ENCODE data around the gene EBF4.
"Not testable (repeated sequence)": the region's sequence is repeated elsewhere in the genome, so short reads cannot be mapped to it uniquely, and the experiment has no call there.

Gene EBF4

DNA sequence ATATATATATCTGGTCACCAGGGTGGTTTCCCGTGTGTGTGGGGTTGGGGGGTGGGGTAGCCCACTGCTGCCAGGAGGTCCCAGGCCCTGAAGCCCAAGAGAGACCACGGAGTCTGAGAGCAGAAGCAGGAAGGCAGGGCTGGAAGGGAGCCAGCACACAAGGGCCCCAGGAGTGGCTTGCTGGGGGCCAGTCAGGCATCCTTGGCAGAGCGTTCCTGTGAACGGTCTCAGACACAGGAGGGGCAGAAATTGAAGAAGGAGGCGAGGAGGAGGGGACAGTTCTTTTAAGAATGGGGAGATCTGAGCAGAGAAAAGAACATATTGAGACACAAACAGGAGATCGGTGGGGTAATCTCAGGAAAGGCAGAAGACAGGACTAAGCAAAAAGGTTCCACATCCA is 1.9 kb upstream of the EBF4 start:
- Mint-ChIP-seq H3K4me1 (ENCODE audit: low read depth) (peaks cover 21% of the 10 kb centered on the region), H3K27ac (no peak overlapping the region), H3K36me3 (ENCODE audit: low read depth) (peaks cover 5% of the 10 kb centered on the region), H3K27me3 (peaks cover 77% of the 10 kb centered on the region), H3K9me3 (no peaks in the 10 kb centered on the region), H3K4me3 (no peak overlapping the region)
- intact Hi-C loops (cut with micrococcal nuclease), result loop anchor here (10.0 kb wide), 1 partner anchor 174 kb away; no protein-coding TSS in a partner anchor

DNA sequence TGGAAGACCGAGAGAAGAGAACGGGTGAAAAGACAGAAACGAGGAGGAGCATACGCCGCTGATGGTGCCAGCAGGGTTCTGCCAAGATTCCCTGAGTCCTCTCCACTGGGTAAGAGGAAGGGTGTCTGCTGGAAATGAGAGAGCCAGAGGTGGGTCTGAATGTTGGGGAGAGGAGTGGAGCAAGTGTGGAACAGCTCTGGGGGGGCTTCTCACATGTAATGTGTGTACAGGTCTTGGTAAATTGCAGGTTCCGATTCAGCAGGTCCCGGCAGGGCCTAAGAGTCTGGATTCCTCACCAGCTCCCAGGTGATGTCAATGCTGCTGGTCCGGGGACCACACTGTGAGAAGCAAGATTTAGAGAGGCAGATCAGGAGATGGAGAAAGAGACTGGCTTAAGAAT is 1.5 kb upstream of the EBF4 start:
- intact Hi-C loops (cut with micrococcal nuclease), result loop anchor here (10.0 kb wide), 1 partner anchor 174 kb away; no protein-coding TSS in a partner anchor
- no peaks in the 10 kb centered on the region for H3K9me3 Mint-ChIP-seq
- peaks cover 21% of the 10 kb centered on the region for H3K4me1 Mint-ChIP-seq (ENCODE audit: low read depth)
- H3K27me3 Mint-ChIP-seq, result peaks cover 81% of the 10 kb centered on the region
- peaks cover 5% of the 10 kb centered on the region for H3K36me3 Mint-ChIP-seq (ENCODE audit: low read depth)
- H3K27ac Mint-ChIP-seq, result no peak overlapping the region
- H3K4me3 Mint-ChIP-seq, result peak overlapping the region; percentile 77

DNA sequence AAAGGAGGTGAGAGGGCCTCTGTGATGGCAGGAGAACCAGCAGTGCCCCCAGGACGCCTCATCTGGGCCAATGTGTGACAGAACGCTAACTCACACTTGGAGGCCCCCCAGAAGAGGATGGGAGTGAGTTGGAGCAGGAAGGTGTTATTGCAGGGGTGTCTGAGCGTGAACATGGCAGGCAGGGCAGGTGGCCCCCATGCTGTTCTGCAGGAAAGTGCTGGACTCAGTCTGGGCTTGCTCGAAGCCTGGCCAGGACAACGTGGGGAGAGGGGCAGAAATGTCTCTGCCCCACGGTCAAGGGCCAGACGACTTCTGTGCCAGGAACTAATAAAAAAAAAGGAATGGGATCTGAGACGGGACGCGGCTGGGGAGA is 931 bp upstream of the EBF4 start:
- Mint-ChIP-seq H3K4me1 (ENCODE audit: low read depth) (peaks cover 21% of the 10 kb centered on the region), H3K36me3 (ENCODE audit: low read depth) (peaks cover 5% of the 10 kb centered on the region), H3K27me3 (peaks cover 83% of the 10 kb centered on the region), H3K4me3 (peak overlapping the region; percentile 77), H3K27ac (peak overlapping the region; percentile 41), H3K9me3 (no peaks in the 10 kb centered on the region)
- intact Hi-C loops (cut with micrococcal nuclease), result loop anchor here (10.0 kb wide), 1 partner anchor 173 kb away; no protein-coding TSS in a partner anchor

DNA sequence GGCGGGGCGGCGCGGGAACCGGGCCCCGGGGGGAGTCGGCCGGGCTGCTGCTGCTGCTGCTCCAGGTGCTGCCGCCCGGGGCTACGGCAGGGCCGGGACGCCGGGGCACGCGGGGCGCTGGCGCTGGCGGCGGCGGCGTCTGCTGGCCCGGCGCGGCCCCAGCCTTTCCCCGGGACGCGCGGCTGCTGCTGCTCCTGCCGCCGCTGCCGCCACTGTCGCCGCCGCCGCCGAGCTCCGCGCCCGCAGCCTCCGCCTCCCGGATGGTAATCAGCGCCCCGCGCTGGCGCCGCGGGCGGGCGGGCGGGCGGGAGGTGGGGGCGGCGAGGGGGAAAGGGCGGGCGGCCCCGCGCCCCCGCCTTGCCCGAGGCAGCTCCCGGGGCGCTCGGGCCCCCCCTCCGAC is 306 bp downstream of the EBF4 start:
- H3K27me3 Mint-ChIP-seq, result peaks cover 85% of the 10 kb centered on the region
- peaks cover 5% of the 10 kb centered on the region for H3K36me3 Mint-ChIP-seq (ENCODE audit: low read depth)
- H3K4me3 Mint-ChIP-seq, result no peak overlapping the region
- no peak overlapping the region for H3K27ac Mint-ChIP-seq
- H3K4me1 Mint-ChIP-seq (ENCODE audit: low read depth), result peaks cover 16% of the 10 kb centered on the region
- H3K9me3 Mint-ChIP-seq, result no peaks in the 10 kb centered on the region
- intact Hi-C loops (cut with micrococcal nuclease), result loop anchor here (10.0 kb wide), 1 partner anchor 172 kb away; no protein-coding TSS in a partner anchor

DNA sequence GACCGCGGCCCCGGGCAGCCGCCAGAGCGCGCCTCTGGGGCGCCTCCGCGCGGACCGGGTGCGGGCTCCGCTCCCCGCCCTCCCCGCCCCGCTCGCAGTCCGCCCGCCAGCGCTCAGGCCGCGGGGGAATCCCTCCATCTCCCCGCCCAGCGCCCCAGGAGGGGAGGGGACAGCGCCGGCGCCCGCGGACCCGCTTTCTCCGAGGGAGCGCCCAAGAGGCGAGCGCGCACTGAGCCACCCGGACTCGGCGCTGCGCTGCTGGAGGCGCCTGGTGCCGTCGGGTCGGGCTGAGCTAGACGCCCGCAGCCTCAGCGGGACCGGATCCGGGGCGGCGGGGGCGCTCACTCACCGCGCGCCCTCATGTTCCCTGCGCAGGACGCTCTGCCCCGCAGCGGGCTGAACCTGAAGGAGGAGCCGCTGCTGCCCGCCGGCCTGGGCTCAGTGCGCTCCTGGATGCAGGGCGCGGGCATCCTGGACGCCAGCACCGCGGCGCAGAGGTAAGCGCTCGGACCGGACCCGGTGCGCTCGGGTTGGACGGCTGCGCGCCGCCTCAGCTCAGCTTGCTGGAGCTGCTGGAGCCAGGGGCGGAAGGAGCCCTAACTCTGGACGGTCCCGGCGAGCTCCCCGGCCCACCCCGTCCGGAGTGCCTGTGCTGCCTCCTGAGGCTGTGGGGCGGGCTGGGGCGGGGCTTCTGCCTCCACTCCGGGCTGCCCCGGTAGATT is 867 bp downstream of the EBF4 start:
- H3K4me1 Mint-ChIP-seq (ENCODE audit: low read depth), result peaks cover 10% of the 10 kb centered on the region
- intact Hi-C loops (cut with micrococcal nuclease), result loop anchor here (10.0 kb wide), 1 partner anchor 171 kb away; no protein-coding TSS in a partner anchor
- H3K9me3 Mint-ChIP-seq, result no peaks in the 10 kb centered on the region
- peaks cover 5% of the 10 kb centered on the region for H3K36me3 Mint-ChIP-seq (ENCODE audit: low read depth)
- H3K27ac Mint-ChIP-seq, result no peak overlapping the region
- H3K4me3 Mint-ChIP-seq, result no peak overlapping the region
- H3K27me3 Mint-ChIP-seq, result peaks cover 84% of the 10 kb centered on the region

DNA sequence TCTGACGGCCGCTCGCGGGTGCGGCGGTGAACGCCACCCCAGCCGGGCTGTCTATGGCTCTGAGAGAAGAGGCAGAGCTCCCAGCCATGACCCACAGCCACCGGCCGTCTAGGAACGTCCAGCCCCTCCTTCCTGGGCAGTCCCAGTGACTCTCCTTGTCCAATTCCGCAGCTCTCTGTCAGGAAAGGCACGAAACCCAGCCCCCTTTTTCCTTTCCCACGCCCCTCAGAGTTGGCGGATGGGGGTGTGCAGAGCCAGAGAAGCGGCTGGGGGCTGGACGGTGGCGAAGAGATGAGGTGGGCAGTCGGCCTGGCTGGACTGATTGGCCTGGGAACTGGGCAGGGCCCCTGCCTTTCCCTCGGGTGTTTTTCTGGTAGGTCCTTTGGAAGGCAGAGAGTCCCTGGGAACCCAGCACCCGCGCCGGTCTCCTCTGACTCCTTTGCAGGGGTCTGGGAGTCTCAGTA is 1.5 kb downstream of the EBF4 start:
- peaks cover 5% of the 10 kb centered on the region for H3K36me3 Mint-ChIP-seq (ENCODE audit: low read depth)
- H3K4me3 Mint-ChIP-seq, result no peak overlapping the region
- no peak overlapping the region for H3K27ac Mint-ChIP-seq
- H3K4me1 Mint-ChIP-seq (ENCODE audit: low read depth), result peaks cover 10% of the 10 kb centered on the region
- no peaks in the 10 kb centered on the region for H3K9me3 Mint-ChIP-seq
- intact Hi-C loops (cut with micrococcal nuclease), result loop anchor here (10.0 kb wide), 1 partner anchor 171 kb away; no protein-coding TSS in a partner anchor
- H3K27me3 Mint-ChIP-seq, result peaks cover 84% of the 10 kb centered on the region

DNA sequence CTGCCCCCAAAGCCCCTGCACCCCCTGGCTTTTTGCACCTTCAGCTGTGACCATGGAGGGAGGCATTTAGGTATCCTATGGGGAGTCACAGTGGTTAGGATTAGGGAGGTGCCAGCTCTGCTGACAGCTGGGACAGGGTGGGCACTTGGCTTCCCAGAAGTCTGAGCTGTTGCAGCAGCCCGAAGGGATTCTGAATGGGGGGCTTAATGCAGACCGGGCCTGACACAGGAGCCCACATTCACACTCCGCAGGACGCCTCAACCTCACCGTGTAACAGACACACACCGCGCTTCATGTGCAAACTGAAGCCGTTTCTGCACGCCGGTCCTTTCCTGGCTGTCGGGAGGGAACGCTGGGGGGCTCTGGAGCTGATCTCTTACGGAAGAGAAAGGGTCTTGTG is 1.9 kb downstream of the EBF4 start:
- no peak overlapping the region for H3K27ac Mint-ChIP-seq
- H3K4me3 Mint-ChIP-seq, result no peak overlapping the region
- peaks cover 80% of the 10 kb centered on the region for H3K27me3 Mint-ChIP-seq
- no peaks in the 10 kb centered on the region for H3K9me3 Mint-ChIP-seq
- intact Hi-C loops (cut with micrococcal nuclease), result loop anchor here (10.0 kb wide), 1 partner anchor 170 kb away; no protein-coding TSS in a partner anchor
- peaks cover 10% of the 10 kb centered on the region for H3K4me1 Mint-ChIP-seq (ENCODE audit: low read depth)
- peaks cover 5% of the 10 kb centered on the region for H3K36me3 Mint-ChIP-seq (ENCODE audit: low read depth)

DNA sequence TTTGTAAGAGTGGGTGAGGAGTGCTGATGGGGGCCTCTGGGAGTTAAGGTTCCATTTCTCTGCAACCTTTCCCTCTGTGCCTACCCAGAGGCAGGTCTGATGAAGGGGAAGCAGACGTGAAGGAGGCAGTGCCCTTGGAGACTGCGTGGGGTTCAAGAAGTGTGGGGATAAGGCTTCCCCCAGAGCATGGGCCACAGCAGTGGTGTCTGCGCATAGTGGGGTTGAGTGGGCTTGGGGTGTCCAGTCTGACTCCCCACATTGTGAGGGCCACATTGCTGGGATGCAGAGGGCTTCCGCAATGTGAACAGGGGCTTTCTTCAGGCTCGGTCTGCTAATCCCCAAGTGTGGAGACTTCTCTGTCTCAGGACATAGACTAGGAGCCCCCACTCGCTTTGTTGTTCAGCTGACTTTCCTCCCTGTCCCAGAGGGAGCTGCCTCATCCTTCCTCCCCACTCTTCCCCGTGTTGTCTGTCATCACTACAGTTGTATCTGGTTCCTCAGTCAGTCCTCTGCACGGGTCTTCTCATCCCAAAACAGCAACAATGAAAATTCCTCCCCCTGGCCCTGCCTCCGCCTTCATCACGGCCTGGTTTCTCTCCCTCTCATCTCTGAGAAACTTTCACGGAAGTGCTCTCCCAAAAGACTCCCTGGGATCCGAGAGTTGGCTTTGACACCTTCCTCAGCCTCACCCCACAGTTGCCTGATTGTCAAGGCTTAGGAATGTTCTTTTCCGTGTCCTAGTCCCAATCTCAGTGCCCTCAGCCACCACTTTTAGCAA is 2.8 kb downstream of the EBF4 start:
- H3K4me3 Mint-ChIP-seq, result no peak overlapping the region
- H3K27ac Mint-ChIP-seq, result no peak overlapping the region
- H3K9me3 Mint-ChIP-seq, result no peaks in the 10 kb centered on the region
- H3K4me1 Mint-ChIP-seq (ENCODE audit: low read depth), result peaks cover 10% of the 10 kb centered on the region
- peaks cover 76% of the 10 kb centered on the region for H3K27me3 Mint-ChIP-seq
- H3K36me3 Mint-ChIP-seq (ENCODE audit: low read depth), result peaks cover 5% of the 10 kb centered on the region
- intact Hi-C loops (cut with micrococcal nuclease), result loop anchor here (10.0 kb wide), 1 partner anchor 169 kb away; no protein-coding TSS in a partner anchor

DNA sequence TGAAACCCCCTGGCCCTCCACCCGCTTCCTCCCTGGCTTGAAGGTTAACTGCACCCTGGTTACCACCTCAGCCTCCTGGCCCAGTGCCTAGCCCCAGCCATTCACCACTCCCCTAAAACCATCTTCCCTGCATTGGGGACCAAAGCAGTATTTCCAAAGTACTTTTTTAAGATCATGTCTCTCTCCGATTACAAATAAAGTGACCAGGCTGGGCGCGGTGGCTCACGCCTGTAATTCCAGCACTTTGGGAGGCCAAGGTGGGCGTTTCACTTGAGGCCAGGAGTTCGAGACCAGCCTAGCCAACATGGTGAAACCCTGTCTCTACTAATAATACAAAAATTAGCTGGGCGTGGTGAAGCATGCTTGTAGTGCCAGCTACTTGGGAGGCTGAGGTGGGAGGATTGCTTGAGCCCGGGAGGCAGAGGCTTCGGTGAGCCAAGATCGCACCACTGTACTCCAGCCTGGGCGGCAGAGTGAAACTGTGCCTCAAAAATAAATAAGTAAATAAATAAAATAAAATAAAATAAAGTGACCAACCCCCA is 3.5 kb downstream of the EBF4 start:
- not testable (repeated sequence) for H3K27ac Mint-ChIP-seq; H3K9me3 Mint-ChIP-seq; H3K4me3 Mint-ChIP-seq; H3K36me3 Mint-ChIP-seq (ENCODE audit: low read depth)
- Mint-ChIP-seq H3K4me1 (ENCODE audit: low read depth) (peaks cover 10% of the 10 kb centered on the region), H3K27me3 (peaks cover 76% of the 10 kb centered on the region)
- intact Hi-C loops (cut with micrococcal nuclease), result loop anchor here (10.0 kb wide), 1 partner anchor 169 kb away; no protein-coding TSS in a partner anchor

DNA sequence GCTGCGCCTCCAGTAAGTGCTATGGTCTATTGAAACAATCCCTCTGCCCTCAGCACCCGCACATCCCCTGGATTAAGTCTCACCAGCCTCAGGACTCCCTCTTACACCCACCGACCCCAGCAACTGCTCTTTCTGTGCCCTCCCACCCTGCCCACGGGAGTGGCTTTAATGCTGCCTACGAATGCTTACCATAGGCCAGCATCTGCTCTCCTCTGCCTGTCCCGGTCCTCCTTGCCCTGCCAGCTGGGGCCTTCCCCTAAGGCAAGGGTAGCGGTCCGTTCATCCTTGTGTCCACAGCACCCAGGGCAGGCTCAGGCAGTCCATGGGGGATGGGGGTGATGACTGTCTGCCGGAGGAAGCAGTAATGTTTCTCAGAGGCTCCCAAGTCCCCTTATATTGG is 4.1 kb downstream of the EBF4 start:
- Mint-ChIP-seq H3K36me3 (ENCODE audit: low read depth) (peaks cover 5% of the 10 kb centered on the region), H3K4me3 (no peak overlapping the region), H3K27ac (no peak overlapping the region), H3K9me3 (no peaks in the 10 kb centered on the region), H3K4me1 (ENCODE audit: low read depth) (peaks cover 7% of the 10 kb centered on the region), H3K27me3 (peaks cover 72% of the 10 kb centered on the region)
- intact Hi-C loops (cut with micrococcal nuclease), result loop anchor here (10.0 kb wide), 1 partner anchor 168 kb away; no protein-coding TSS in a partner anchor

DNA sequence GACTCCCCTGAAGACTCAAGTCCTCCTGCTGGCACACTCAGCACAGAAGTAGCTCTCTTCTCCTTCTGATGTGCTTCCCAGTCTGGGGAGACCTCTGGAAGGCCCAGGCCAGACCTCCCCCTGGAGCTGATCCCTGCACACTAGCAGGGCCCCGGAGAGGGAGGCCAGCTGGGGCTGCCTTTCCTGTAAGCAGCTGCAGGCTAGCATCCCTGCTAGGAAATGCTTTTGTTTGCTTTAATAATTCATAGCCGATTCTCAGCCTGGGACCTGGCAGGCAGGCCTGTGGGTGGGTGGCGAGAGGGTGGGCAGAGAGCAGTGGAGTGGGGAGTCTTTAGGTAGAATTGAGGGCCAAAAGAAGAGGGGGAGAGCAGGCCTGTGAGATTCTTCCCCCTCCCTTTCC is 5.2 kb downstream of the EBF4 start:
- no peaks in the 10 kb centered on the region for H3K4me1 Mint-ChIP-seq (ENCODE audit: low read depth)
- no peak overlapping the region for H3K27ac Mint-ChIP-seq
- H3K4me3 Mint-ChIP-seq, result no peak overlapping the region
- intact Hi-C loops (cut with micrococcal nuclease), result loop anchor here (10.0 kb wide), 1 partner anchor 167 kb away; no protein-coding TSS in a partner anchor
- no peaks in the 10 kb centered on the region for H3K36me3 Mint-ChIP-seq (ENCODE audit: low read depth)
- H3K27me3 Mint-ChIP-seq, result peaks cover 71% of the 10 kb centered on the region
- no peaks in the 10 kb centered on the region for H3K9me3 Mint-ChIP-seq

DNA sequence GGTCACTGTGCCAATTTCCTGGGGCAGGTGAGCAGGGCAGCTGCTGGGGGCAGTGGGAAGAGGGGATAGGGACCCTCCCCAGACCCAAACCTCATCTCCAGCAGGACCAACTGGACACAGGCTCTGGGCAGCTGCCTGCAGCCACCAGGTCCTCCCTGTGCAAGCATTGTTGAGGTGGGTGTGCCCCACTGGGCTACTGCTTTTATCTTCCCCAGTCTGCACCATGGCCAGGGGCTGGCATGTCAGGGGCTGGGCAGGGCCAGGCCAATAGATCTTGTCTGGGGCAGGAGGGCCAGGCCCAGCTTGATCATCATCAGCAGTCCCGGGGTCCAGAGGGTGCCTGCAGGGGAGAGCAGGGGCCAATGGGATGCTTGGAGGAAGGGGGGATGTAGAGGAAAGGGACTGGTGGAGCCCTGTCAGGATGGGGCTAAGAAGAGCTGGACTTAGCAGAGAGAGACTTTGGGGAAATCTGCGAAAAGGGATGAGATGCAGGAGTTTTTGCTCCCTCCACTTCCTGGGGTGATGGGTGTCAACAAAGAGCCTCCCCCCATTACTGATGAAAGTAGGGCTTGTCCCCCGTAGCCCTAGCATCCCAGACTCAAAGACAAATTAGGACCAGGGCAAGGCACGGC is 5.7 kb downstream of the EBF4 start:
- intact Hi-C loops (cut with micrococcal nuclease), result loop anchor here (10.0 kb wide), 1 partner anchor 166 kb away; no protein-coding TSS in a partner anchor
- H3K4me1 Mint-ChIP-seq (ENCODE audit: low read depth), result no peaks in the 10 kb centered on the region
- no peaks in the 10 kb centered on the region for H3K9me3 Mint-ChIP-seq
- no peak overlapping the region for H3K27ac Mint-ChIP-seq
- H3K36me3 Mint-ChIP-seq (ENCODE audit: low read depth), result no peaks in the 10 kb centered on the region
- peaks cover 71% of the 10 kb centered on the region for H3K27me3 Mint-ChIP-seq
- no peak overlapping the region for H3K4me3 Mint-ChIP-seq

DNA sequence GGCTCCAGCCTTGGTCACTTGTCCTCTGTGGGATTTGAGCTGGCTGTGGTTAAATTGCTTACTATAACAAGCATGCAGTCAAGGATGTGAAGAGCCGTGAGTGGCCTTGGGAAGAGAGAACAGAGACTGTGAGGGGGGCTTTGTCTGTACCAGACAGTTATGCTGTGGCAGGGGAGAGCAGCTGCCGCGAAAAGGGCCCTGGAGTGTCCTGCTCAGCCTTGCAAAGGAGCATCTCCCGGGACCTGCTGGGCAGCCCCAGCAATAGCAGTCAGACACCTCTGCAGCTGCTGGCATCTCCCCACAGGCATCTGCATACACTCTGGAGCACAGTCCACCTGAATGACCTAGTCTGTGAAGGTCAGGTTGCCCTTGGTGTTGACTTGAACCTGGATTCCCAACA is 6.3 kb downstream of the EBF4 start:
- Mint-ChIP-seq H3K4me3 (no peak overlapping the region), H3K36me3 (ENCODE audit: low read depth) (no peaks in the 10 kb centered on the region), H3K27me3 (peaks cover 65% of the 10 kb centered on the region), H3K9me3 (no peaks in the 10 kb centered on the region), H3K4me1 (ENCODE audit: low read depth) (no peaks in the 10 kb centered on the region), H3K27ac (no peak overlapping the region)
- intact Hi-C loops (cut with micrococcal nuclease), result loop anchor here (10.0 kb wide), 1 partner anchor 166 kb away; no protein-coding TSS in a partner anchor

Measured in dendritic cell treated with granulocyte-macrophage colony-stimulating factor and Interleukin-4, amounts not matched to agents 40 ng/mL and 50 ng/mL, for 4 days (primary cell).